Omental fat pad (tissue), 4 donors: Measurements from ENCODE around the gene SOAT2. TPM values are rescaled to one million over a fixed set of nuclear protein-coding genes. Genes with fewer than 3 reads are reported as not detected.

Experiments
- ATAC-seq: fragments of 150-250 bp; one replicate; pipeline ENCODE4 v1.9.1; 2016; ENCODE audit warnings: mild to moderate bottlenecking, moderate library complexity; ENCODE audit not compliant: low FRiP score
- DNase-seq: peaks from one replicate; pipeline ENCODE4 v3.0.0-alpha.2; 2019; ENCODE audit warnings: low spot score
- CTCF ChIP-seq, 3 donors: fragments of 450-650 bp; IDR thresholded peaks; one replicate each; pipeline ENCODE4 v1.5.1; 2016 to 2017; ENCODE audit warnings: antibody characterized with exemption in 3 of 3, mild to moderate bottlenecking in 3 of 3, moderate library complexity in 2 of 3
- total RNA-seq, 4 donors: library from RNA; depleted of rRNA; stranded (reverse); fragments of >200 nt; gene quantifications; one replicate each; pipeline ENCODE4 v1.1.0, GENCODE V29; 2016

Gene SOAT2
- not detected for total RNA-seq

GRCh38 chr12:53102883-53103807 lies at the start of gene SOAT2:
TSS of gene SOAT2 (plus strand) at chr12:53103486. CDS start at chr12:53103578, 92 bp downstream.
- DNase-seq (no peak), ATAC-seq (no peak)
- no peak for TF ChIP-seq CTCF (IDR thresholded peaks at IDR 0.05)

GRCh38 chr12:53054112-53054878 lies 49.0 kb upstream of the SOAT2 start:
- ATAC-seq (peak; percentile 76), DNase-seq (peak; percentile 83)
- no peak for TF ChIP-seq CTCF (IDR thresholded peaks at IDR 0.05)

- no peak for DNase-seq
- no peak for TF ChIP-seq CTCF (IDR thresholded peaks at IDR 0.05)
Measured at GRCh38 chr12:53055471-53056266, 47.6 kb upstream of the SOAT2 start.

GRCh38 chr12:53056296-53056695 lies 47.0 kb upstream of the SOAT2 start:
- no peak for TF ChIP-seq CTCF (IDR thresholded peaks at IDR 0.05)
- ATAC-seq (no peak), DNase-seq (no peak)

More at GRCh38 chr12:53055471-53056266, 47.6 kb upstream of the SOAT2 start:
- no peak for ATAC-seq

GRCh38 chr12:53056901-53057300 lies 46.4 kb upstream of the SOAT2 start:
- DNase-seq = no peak
- no peak for ATAC-seq
- no peak for TF ChIP-seq CTCF (IDR thresholded peaks at IDR 0.05)

GRCh38 chr12:53057816-53058500 lies 45.3 kb upstream of the SOAT2 start:
- no peak for DNase-seq
- no peak for ATAC-seq
- TF ChIP-seq CTCF (IDR thresholded peaks at IDR 0.05) = no peak
